HepG2 (cell line): Measurements from ENCODE around the gene LEF1. TPM values are rescaled to one million over a fixed set of nuclear protein-coding genes. Genes with fewer than 3 reads are reported as not detected.

Experiments used
- ATAC-seq: fragments of 200-7000 bp; cut with Tn5 transposase; 3 replicates; pipeline ENCODE4 v1.9.1; 2020; ENCODE audit warnings: mild to moderate bottlenecking, moderate library complexity
- BruUV-seq: library from RNA; stranded (reverse); fragments of 400-500 nt; replicated peaks from 2 replicates; lab custom pipeline; 2021; lab: Mats Ljungman, UMichigan
- CTCF ChIA-PET: fragments of 300-600 bp; formaldehyde crosslinking; extraction: SDS; loops from one replicate; lab custom pipeline; 2021; ENCODE audit warnings: low total read pairs, inconsistent platforms, low intra/inter-chr PET ratio; lab: Yijun Ruan, JAX
- POLR2A ChIA-PET: fragments of 350-600 bp; sonication (Branson Sonifier 250); formaldehyde crosslinking; loops from one replicate; lab custom pipeline; 2020; ENCODE audit warnings: antibody characterized with exemption, inconsistent platforms; lab: Yijun Ruan, JAX
- DNase-seq: peaks from one replicate; pipeline ENCODE4 v3.0.0-alpha.2; 2015; ENCODE audit warnings: low spot score
- FAIRE-seq: peaks from 3 replicates; lab custom pipeline; 2011; peaks lifted over from hg19 to GRCh38; lab: Jason Lieb, UNC
- H2AFZ ChIP-seq: one replicate; pipeline ENCODE4 v1.6.1; 2011; ENCODE audit warnings: low read length, inconsistent platforms
- H3K27ac ChIP-seq: fragments of 300-600 bp; 3 replicates; pipeline ENCODE4 v1.8.0; 2011; ENCODE audit warnings: mixed run types, mild to moderate bottlenecking, mixed read lengths, low read length, inconsistent platforms; ENCODE audit not compliant: insufficient read depth; ENCODE audit errors: extremely low read length
- H3K27me3 ChIP-seq, 2 experiments: fragments of 200-600 bp in 1 of 2; 2 replicates in 1 of 2; 3 replicates in 1 of 2; pipeline versions ENCODE4 v1.6.0 to v1.8.0; 2011; ENCODE audit warnings: low read length in 2 of 2, mild to moderate bottlenecking in 2 of 2, moderate library complexity in 2 of 2, inconsistent platforms in 1 of 2; ENCODE audit not compliant: insufficient read depth in 2 of 2, control insufficient read depth in 1 of 2
- H3K36me3 ChIP-seq, 2 experiments: fragments of 200-600 bp in 1 of 2; replicated peaks in 1 of 2; 2 replicates in 1 of 2; 3 replicates in 1 of 2; pipeline versions ENCODE4 v1.5.1 to v1.8.0; 2011; ENCODE audit warnings: low read length in 2 of 2, inconsistent platforms in 1 of 2; ENCODE audit not compliant: insufficient read depth in 2 of 2, control insufficient read depth in 1 of 2
- H3K4me1 ChIP-seq: 2 replicates; pipeline ENCODE4 v1.5.1; 2012; ENCODE audit warnings: low read length, inconsistent platforms; ENCODE audit not compliant: insufficient read depth
- H3K4me2 ChIP-seq: 2 replicates; pipeline ENCODE4 v1.6.0; 2011; ENCODE audit warnings: low read depth, low read length, inconsistent platforms
- H3K4me3 ChIP-seq, 3 experiments: fragments of 200-600 bp in 1 of 3; sonication (generic), shearing (Covaris generic) in 1 of 3; replicated peaks in 1 of 3; 2 replicates each; pipeline ENCODE4 v1.5.1; 2011 to 2016; ENCODE audit warnings: low read length in 3 of 3, inconsistent platforms in 2 of 3, low read depth in 2 of 3, mild to moderate bottlenecking in 2 of 3, control low read depth in 1 of 3, mixed read lengths in 1 of 3; ENCODE audit not compliant: insufficient read depth in 1 of 3
- H3K79me2 ChIP-seq: one replicate; pipeline ENCODE4 v1.6.1; 2011; ENCODE audit warnings: low read length, inconsistent platforms; ENCODE audit not compliant: insufficient read depth
- H3K9ac ChIP-seq: 2 replicates; pipeline ENCODE4 v1.6.0; 2011; ENCODE audit warnings: mild to moderate bottlenecking, low read depth, low read length, inconsistent platforms; ENCODE audit not compliant: insufficient read depth
- H3K9me3 ChIP-seq: 2 replicates; pipeline ENCODE4 v1.5.1; 2012; ENCODE audit warnings: mild to moderate bottlenecking, low read length
- H4K20me1 ChIP-seq: 2 replicates; pipeline ENCODE4 v1.6.0; 2011; ENCODE audit warnings: inconsistent platforms, mild to moderate bottlenecking, low read length, moderate library complexity; ENCODE audit not compliant: insufficient read depth
- AGO2 ChIP-seq: fragments of 200-400 bp; formaldehyde crosslinking; optimal IDR thresholded peaks from 2 replicates; pipeline ENCODE3; 2017; ENCODE audit warnings: mild to moderate bottlenecking, low read depth, low read length, moderate library complexity
- ARID2 ChIP-seq: sonication (generic); formaldehyde crosslinking; IDR thresholded peaks from 2 replicates; pipeline ENCODE4 v1.8.1; 2022; ENCODE audit warnings: mild to moderate bottlenecking, missing genetic modification reagents, borderline replicate concordance
- KAT7 ChIP-seq: IDR thresholded peaks from 2 replicates; pipeline ENCODE4 v1.6.1; 2018; ENCODE audit warnings: borderline replicate concordance, missing compliant biosample characterization
- PRPF4 ChIP-seq: fragments of 200-400 bp; formaldehyde crosslinking; IDR thresholded peaks from 2 replicates; pipeline ENCODE4 v1.6.1; 2016; ENCODE audit warnings: low read length, low read depth; ENCODE audit not compliant: poor library complexity, severe bottlenecking
- RCOR2 ChIP-seq: IDR thresholded peaks from 2 replicates; pipeline ENCODE4 v1.6.1; 2016; ENCODE audit warnings: missing biosample characterization, missing genetic modification reagents
- RFXAP ChIP-seq: sonication (generic); formaldehyde crosslinking; IDR thresholded peaks from 2 replicates; pipeline ENCODE4 v1.4.0; 2020; ENCODE audit warnings: missing genetic modification reagents, borderline replicate concordance
- ZC3H4 ChIP-seq: sonication (generic); formaldehyde crosslinking; IDR thresholded peaks from 2 replicates; pipeline ENCODE4 v1.4.0; 2020; ENCODE audit warnings: missing genetic modification reagents, borderline replicate concordance
- ZNF331 ChIP-seq: sonication (generic); formaldehyde crosslinking; IDR thresholded peaks from 2 replicates; pipeline ENCODE4 v1.4.0; 2020; ENCODE audit warnings: missing genetic modification reagents
- ZNF354B ChIP-seq: sonication (generic); formaldehyde crosslinking; IDR thresholded peaks from 2 replicates; pipeline ENCODE4 v1.8.0; 2022; ENCODE audit warnings: mild to moderate bottlenecking, missing genetic modification reagents
- ZNF547 ChIP-seq: sonication (generic); formaldehyde crosslinking; IDR thresholded peaks from 2 replicates; pipeline ENCODE4 v1.5.1; 2020; ENCODE audit warnings: mild to moderate bottlenecking, missing genetic modification reagents
- ZNF672 ChIP-seq: sonication (generic); formaldehyde crosslinking; IDR thresholded peaks from 2 replicates; pipeline ENCODE4 v1.8.1; 2022; ENCODE audit warnings: missing genetic modification reagents
- WGBS: methylation state at CpG from one replicate; pipeline ENCODE4 v1.1.6; 2017; ENCODE audit warnings: low lambda C conversion rate; 5-methylcytosine and 5-hydroxymethylcytosine counted together
- in situ Hi-C: cut with HindIII; loops from 2 replicates; pipeline ENCODE4 v1.10.0; 2017; ENCODE audit warnings: low pct_unique_long_range_greater_than_20kb; ENCODE audit not compliant: extremely low pct_ligation_motif_present
- intact Hi-C: fragments of 100-400 bp; cut with micrococcal nuclease; formaldehyde crosslinking; loops from one replicate; pipeline ENCODE4 v1.10.0; 2022; ENCODE audit not compliant: unreplicated experiment
- polyA plus RNA-seq, 8 experiments: library from polyadenylated mRNA; depleted of rRNA in 3 of 8; stranded (reverse) in 7 of 8; unstranded in 1 of 8; fragments of >200 nt; fragmentation: Illumina TruSeq in 4 of 8; extraction: Trizol in 4 of 8; gene quantifications; 2 replicates each; pipeline versions ENCODE4 v1.2.1 to v1.2.3, GENCODE V29; 2011 to 2016; ENCODE audit warnings: low read depth in 4 of 8, missing spikeins in 1 of 8, mixed read lengths in 1 of 8; ENCODE audit not compliant: insufficient read depth in 1 of 8
- total RNA-seq, 5 experiments: library from RNA; depleted of rRNA; stranded (reverse); fragments of >200 nt; fragmentation: Illumina TruSeq; extraction: Trizol; gene quantifications; 2 replicates each; pipeline ENCODE4 v1.2.3, GENCODE V29; 2016; ENCODE audit warnings: low read depth in 1 of 5
- TF ChIP-seq, protein P1 (sequence below): IDR thresholded peaks from 2 replicates; pipeline ENCODE4 v1.6.1; 2016; ENCODE audit warnings: low read depth
- TF ChIP-seq, protein P2 (sequence below): sonication (generic); formaldehyde crosslinking; IDR thresholded peaks from 2 replicates; pipeline ENCODE4 v1.4.0; 2020; ENCODE audit warnings: missing genetic modification reagents, borderline replicate concordance
- TF ChIP-seq, protein P3 (sequence below): sonication (generic); formaldehyde crosslinking; IDR thresholded peaks from 2 replicates; pipeline ENCODE4 v1.5.0; 2020; ENCODE audit warnings: missing genetic modification reagents

LEF1 gene
- total and polyA plus RNA-seq, 2 of the 13 experiments (the other 11 are each of a cell fraction or from before 2014, with no cell fraction given) = 0.22 to 0.29 TPM

DNA sequence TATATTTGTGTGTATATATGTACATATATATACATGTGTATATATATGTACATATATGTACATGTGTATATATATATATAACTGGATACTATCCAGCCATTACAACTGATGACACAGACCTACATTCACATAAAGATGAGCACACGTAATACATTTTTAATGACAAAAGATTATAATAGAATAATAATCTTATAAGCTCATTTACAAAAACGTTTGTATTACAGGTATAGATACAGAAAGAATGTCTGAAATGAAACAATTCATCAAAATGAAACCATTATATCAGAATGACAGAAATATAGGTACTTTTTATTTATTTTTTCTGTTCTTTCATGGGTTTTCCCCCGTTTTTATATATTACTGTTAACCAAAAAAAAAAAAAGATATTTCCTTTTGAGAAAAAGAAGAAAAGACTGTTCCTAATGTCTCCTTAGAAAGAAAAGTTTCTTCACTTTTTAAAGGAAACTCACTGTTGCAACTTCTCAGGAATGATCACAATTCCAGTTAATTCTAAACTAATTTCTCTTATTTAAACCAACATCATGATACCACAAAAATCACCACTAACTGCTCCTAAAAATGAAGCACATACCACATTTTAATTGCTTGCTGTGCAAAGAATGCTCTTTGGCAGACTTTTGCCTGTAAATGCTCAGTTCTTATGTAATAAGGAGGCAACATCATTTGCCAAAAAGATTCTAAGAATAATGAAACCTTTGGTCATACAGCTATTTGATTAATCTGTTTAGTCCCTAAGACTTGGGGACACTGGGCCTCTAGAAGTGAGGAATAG lies 18.9 kb downstream of the LEF1 start:
- in situ Hi-C loops (no loop called here), intact Hi-C loops (no loop called here)
- WGBS = 26% methylated on average over 3 of the region's 3 CpGs
- ATAC-seq (no peak), FAIRE-seq (no peak), DNase-seq (no peak)
- Histone ChIP-seq H3K4me2 (no peak overlapping the region), H3K9me3 (no peaks in the 10 kb centered on the region), H4K20me1 (no peaks in the 10 kb centered on the region), H3K4me3 (no peak overlapping the region), H3K27ac (no peak overlapping the region), H3K36me3 (no peaks in the 10 kb centered on the region), H3K4me1 (no peaks in the 10 kb centered on the region), H3K27me3 (no peaks in the 10 kb centered on the region), H3K79me2 (no peaks in the 10 kb centered on the region), H2AFZ (no peak overlapping the region), H3K9ac (no peak overlapping the region)
- ChIA-PET CTCF (no interaction called here), POLR2A (no interaction called here)
- BruUV-seq = no TSS peak
- TF ChIP-seq AGO2 (no peak), ZNF331 (no peak), ARID2 (no peak), ZNF547 (CRISPR knock-in tag) (no peak), ZC3H4 (CRISPR knock-in tag) (no peak), KAT7 (no peak), ZNF672 (CRISPR knock-in tag) (no peak), PRPF4 (no peak), RCOR2 (CRISPR knock-in tag) (no peak), RFXAP (CRISPR knock-in tag) (no peak), ZNF354B (CRISPR knock-in tag) (no peak)
- TF ChIP-seq, protein P1, sequence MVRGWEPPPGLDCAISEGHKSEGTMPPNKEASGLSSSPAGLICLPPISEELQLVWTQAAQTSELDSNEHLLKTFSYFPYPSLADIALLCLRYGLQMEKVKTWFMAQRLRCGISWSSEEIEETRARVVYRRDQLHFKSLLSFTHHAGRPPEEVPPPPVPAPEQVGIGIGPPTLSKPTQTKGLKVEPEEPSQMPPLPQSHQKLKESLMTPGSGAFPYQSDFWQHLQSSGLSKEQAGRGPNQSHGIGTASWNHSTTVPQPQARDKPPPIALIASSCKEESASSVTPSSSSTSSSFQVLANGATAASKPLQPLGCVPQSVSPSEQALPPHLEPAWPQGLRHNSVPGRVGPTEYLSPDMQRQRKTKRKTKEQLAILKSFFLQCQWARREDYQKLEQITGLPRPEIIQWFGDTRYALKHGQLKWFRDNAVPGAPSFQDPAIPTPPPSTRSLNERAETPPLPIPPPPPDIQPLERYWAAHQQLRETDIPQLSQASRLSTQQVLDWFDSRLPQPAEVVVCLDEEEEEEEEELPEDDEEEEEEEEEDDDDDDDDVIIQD (CRISPR knock-in tag) = no peak
- TF ChIP-seq, protein P2, sequence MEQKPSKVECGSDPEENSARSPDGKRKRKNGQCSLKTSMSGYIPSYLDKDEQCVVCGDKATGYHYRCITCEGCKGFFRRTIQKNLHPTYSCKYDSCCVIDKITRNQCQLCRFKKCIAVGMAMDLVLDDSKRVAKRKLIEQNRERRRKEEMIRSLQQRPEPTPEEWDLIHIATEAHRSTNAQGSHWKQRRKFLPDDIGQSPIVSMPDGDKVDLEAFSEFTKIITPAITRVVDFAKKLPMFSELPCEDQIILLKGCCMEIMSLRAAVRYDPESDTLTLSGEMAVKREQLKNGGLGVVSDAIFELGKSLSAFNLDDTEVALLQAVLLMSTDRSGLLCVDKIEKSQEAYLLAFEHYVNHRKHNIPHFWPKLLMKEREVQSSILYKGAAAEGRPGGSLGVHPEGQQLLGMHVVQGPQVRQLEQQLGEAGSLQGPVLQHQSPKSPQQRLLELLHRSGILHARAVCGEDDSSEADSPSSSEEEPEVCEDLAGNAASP (CRISPR knock-in tag) = no peak
- TF ChIP-seq, protein P3, sequence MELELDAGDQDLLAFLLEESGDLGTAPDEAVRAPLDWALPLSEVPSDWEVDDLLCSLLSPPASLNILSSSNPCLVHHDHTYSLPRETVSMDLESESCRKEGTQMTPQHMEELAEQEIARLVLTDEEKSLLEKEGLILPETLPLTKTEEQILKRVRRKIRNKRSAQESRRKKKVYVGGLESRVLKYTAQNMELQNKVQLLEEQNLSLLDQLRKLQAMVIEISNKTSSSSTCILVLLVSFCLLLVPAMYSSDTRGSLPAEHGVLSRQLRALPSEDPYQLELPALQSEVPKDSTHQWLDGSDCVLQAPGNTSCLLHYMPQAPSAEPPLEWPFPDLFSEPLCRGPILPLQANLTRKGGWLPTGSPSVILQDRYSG (CRISPR knock-in tag) = no peak
